HL-60 (cell line): Measurements from ENCODE around the gene SMAD7.

ENCODE experiments used
- DNase-seq, 2 experiments: peaks; one replicate each; pipeline ENCODE4 v3.0.0-alpha.2; 2010 to 2020; ENCODE audit warnings: low read depth in 1 of 2, low spot score in 1 of 2
- H3K27ac ChIP-seq: fragments of 250-450 bp; sonication (Bioruptor Pico); replicated peaks from 2 replicates; pipeline ENCODE4 v1.5.1; 2020; ENCODE audit warnings: mild to moderate bottlenecking, moderate library complexity
- H3K27me3 ChIP-seq: fragments of 250-450 bp; sonication (Bioruptor Pico); 2 replicates; pipeline ENCODE4 v1.5.1; 2021; ENCODE audit warnings: mild to moderate bottlenecking, moderate library complexity; ENCODE audit not compliant: insufficient read depth, poor library complexity, severe bottlenecking
- H3K4me3 ChIP-seq: replicated peaks from 2 replicates; pipeline ENCODE4 v1.5.1; 2011; ENCODE audit warnings: mild to moderate bottlenecking, control low read depth, low read length; ENCODE audit not compliant: insufficient read depth
- GABPA ChIP-seq: IDR thresholded peaks from 2 replicates; pipeline ENCODE4 v1.6.1; 2012; ENCODE audit warnings: low read depth
- POLR2AphosphoS5 ChIP-seq: IDR thresholded peaks from 2 replicates; pipeline ENCODE4 v1.6.1; 2012; ENCODE audit warnings: low read depth
- SPI1 ChIP-seq: IDR thresholded peaks from 2 replicates; pipeline ENCODE4 v1.6.1; 2012; ENCODE audit warnings: low read depth, mild to moderate bottlenecking, borderline replicate concordance
- TF ChIP-seq, protein P1 (sequence below): IDR thresholded peaks from one replicate; pipeline ENCODE4 v1.5.1; 2011; ENCODE audit warnings: low read length, control low read depth, inconsistent platforms; ENCODE audit not compliant: insufficient read depth
- TF ChIP-seq, protein P2 (sequence below): IDR thresholded peaks from 2 replicates; pipeline ENCODE4 v1.6.1; 2012; ENCODE audit warnings: low read depth; ENCODE audit not compliant: insufficient replicate concordance

SMAD7 gene

DNA sequence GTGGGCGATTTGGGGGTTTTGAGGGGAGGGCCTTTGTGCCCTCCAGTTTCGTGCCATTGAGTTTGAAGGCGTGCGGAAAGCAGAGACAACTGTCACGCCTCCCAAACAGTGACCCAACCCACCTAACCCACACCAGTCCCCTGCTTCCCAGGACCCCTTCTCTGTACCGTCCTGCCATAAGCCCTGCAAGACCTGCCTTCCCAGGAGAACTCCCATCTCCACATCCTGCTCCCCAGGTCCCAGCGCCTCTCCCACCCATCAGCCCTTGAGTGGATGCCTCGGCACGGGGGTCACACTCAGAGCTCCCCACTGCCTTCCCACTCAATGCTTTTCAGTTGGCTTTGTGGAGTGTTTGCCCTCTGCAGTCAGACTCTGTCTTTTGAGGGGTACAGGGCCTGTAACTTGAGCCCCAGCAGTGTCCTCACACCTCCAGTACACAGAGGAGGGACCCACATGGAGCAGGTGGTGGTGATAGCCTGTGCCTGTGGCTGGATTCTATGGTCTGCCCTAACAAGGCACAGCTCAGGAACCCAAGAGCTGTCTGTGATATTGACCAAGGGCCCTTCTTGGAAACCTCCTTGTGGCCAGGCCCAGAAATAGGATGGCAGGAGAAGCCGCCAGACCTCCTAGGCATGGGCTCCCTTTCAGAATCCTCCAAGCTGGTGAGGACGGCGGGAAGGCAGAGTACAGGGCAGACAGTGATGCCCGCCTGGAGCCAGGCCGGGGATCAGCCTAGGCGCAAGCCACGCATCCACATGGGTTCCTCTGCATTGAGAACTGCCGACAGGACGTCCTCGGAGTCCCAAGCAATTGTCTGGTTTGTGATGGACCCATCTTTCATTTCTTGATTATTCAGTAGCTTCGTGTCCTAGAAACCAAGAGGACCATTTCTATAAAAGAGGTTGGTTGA is 44.4 kb upstream of the SMAD7 start:
- TF ChIP-seq POLR2AphosphoS5 (no peak), GABPA (no peak), SPI1 (no peak)
- TF ChIP-seq, protein P1, sequence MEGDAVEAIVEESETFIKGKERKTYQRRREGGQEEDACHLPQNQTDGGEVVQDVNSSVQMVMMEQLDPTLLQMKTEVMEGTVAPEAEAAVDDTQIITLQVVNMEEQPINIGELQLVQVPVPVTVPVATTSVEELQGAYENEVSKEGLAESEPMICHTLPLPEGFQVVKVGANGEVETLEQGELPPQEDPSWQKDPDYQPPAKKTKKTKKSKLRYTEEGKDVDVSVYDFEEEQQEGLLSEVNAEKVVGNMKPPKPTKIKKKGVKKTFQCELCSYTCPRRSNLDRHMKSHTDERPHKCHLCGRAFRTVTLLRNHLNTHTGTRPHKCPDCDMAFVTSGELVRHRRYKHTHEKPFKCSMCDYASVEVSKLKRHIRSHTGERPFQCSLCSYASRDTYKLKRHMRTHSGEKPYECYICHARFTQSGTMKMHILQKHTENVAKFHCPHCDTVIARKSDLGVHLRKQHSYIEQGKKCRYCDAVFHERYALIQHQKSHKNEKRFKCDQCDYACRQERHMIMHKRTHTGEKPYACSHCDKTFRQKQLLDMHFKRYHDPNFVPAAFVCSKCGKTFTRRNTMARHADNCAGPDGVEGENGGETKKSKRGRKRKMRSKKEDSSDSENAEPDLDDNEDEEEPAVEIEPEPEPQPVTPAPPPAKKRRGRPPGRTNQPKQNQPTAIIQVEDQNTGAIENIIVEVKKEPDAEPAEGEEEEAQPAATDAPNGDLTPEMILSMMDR: no peak
- TF ChIP-seq, protein P2, sequence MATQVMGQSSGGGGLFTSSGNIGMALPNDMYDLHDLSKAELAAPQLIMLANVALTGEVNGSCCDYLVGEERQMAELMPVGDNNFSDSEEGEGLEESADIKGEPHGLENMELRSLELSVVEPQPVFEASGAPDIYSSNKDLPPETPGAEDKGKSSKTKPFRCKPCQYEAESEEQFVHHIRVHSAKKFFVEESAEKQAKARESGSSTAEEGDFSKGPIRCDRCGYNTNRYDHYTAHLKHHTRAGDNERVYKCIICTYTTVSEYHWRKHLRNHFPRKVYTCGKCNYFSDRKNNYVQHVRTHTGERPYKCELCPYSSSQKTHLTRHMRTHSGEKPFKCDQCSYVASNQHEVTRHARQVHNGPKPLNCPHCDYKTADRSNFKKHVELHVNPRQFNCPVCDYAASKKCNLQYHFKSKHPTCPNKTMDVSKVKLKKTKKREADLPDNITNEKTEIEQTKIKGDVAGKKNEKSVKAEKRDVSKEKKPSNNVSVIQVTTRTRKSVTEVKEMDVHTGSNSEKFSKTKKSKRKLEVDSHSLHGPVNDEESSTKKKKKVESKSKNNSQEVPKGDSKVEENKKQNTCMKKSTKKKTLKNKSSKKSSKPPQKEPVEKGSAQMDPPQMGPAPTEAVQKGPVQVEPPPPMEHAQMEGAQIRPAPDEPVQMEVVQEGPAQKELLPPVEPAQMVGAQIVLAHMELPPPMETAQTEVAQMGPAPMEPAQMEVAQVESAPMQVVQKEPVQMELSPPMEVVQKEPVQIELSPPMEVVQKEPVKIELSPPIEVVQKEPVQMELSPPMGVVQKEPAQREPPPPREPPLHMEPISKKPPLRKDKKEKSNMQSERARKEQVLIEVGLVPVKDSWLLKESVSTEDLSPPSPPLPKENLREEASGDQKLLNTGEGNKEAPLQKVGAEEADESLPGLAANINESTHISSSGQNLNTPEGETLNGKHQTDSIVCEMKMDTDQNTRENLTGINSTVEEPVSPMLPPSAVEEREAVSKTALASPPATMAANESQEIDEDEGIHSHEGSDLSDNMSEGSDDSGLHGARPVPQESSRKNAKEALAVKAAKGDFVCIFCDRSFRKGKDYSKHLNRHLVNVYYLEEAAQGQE: no peak
- H3K4me3 ChIP-seq: no peak overlapping the region
- H3K27me3 ChIP-seq: no peaks in the 10 kb centered on the region
- no peak overlapping the region for H3K27ac ChIP-seq
- DNase-seq: no peak

DNA sequence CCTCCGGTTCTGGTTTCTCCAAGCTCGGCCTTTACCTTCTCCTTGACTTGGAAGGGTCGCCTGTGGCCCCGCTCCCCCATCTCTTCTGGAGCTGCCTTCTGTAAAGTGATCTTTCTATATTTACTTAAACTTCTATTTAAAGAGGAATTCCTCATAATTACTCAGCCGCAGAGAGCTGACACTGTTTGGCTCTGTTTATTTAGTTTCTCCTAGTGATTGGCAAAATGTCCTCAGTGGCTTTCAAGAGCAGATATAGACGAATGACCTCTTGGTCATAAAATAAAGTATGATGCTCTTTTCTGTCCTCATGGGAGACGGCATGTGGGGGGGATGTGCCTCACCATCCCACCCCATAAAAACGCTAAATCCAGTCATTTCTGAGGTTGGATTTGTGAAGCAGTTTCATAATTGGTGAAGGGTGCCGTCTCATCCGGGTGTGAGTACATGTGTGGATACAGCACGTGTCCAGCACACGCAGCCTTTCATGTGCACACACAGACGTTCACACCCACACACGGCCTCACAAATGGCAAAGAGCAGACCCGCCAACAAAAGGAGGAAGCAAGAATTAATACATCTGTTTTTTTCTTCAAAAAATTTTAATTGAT is 43.4 kb upstream of the SMAD7 start:
- H3K4me3 ChIP-seq: no peak overlapping the region
- no peaks in the 10 kb centered on the region for H3K27me3 ChIP-seq
- no peak for DNase-seq
- H3K27ac ChIP-seq: no peak overlapping the region
- TF ChIP-seq, protein P2: no peak
- TF ChIP-seq SPI1: no peak
- TF ChIP-seq, protein P1: no peak
- TF ChIP-seq GABPA: no peak
- no peak for TF ChIP-seq POLR2AphosphoS5

DNA sequence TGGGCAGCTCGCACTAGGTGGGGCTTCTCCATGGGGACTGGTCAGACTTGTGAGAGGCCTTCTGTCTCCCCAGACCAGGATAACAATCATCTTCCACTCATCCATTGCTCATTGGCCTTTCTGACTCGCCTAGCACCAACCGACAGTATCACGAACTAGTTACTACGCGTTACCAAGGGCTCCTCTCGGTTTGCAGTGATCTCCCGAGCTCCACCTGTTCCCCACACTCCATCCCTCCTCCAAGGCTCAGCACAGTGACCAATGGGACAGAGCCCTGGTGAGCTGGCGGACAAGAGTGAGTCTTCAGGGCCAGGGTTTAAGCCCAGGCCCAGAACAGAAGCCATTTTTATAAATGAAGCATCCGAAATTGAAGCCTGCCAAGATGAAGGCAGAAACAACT is 42.8 kb upstream of the SMAD7 start:
- no peak overlapping the region for H3K27ac ChIP-seq
- TF ChIP-seq, protein P1: no peak
- TF ChIP-seq POLR2AphosphoS5: no peak
- TF ChIP-seq, protein P2: no peak
- no peak for TF ChIP-seq GABPA
- no peak for TF ChIP-seq SPI1
- no peaks in the 10 kb centered on the region for H3K27me3 ChIP-seq
- DNase-seq: no peak
- no peak overlapping the region for H3K4me3 ChIP-seq
